Measurements from ENCODE around the gene NDUFA6. TPM values are rescaled to one million over a fixed set of nuclear protein-coding genes. Genes with fewer than 3 reads are reported as not detected.
"Not testable (repeated sequence)": the region's sequence is repeated elsewhere in the genome, so short reads cannot be mapped to it uniquely, and the experiment has no call there.

The NDUFA6 gene
- polyA plus RNA-seq (ENCODE audit: insufficient read length in 3 of 3) = 100 to 1,000 TPM; 102 to 118 (median 103) TPM
- long read RNA-seq, donor 1, transcript NDUFA6-202 (3 exons, 1,256 nt) = major isoform, 234 of 236 reads
- long read RNA-seq, donor 1, partial matches to known transcripts = 0 of 236 reads
- long read RNA-seq, donor 1, other reads (novel, unspliced or antisense) = 0 of 236 reads
- long read RNA-seq, donor 2, transcript NDUFA6-202 (3 exons, 1,256 nt) = major isoform, 240 of 246 reads
- long read RNA-seq, donor 2, transcript NDUFA6-201 (2 exons, 475 nt) = minor isoform, 6 of 246 reads
- long read RNA-seq, donor 2, partial matches to known transcripts = 0 of 246 reads
- long read RNA-seq, donor 2, other reads (novel, unspliced or antisense) = 0 of 246 reads
- long read RNA-seq, donor 3, transcript NDUFA6-202 (3 exons, 1,256 nt) = major isoform, 162 of 170 reads
- long read RNA-seq, donor 3, transcript NDUFA6-201 (2 exons, 475 nt) = minor isoform, 8 of 170 reads
- long read RNA-seq, donor 3, partial matches to known transcripts = 0 of 170 reads
- long read RNA-seq, donor 3, other reads (novel, unspliced or antisense) = 0 of 170 reads
- long read RNA-seq, donor 4, transcript NDUFA6-202 (3 exons, 1,256 nt) = major isoform, 274 of 293 reads
- long read RNA-seq, donor 4, transcript NDUFA6-201 (2 exons, 475 nt) = minor isoform, 14 of 293 reads
- long read RNA-seq, donor 4, partial matches to known transcripts = 5 of 293 reads
- long read RNA-seq, donor 4, other reads (novel, unspliced or antisense) = 0 of 293 reads
- long read RNA-seq, donor 5, transcript NDUFA6-202 (3 exons, 1,256 nt) = major isoform, 160 of 166 reads
- long read RNA-seq, donor 5, transcript NDUFA6-201 (2 exons, 475 nt) = minor isoform, 6 of 166 reads
- long read RNA-seq, donor 5, partial matches to known transcripts = 0 of 166 reads
- long read RNA-seq, donor 5, other reads (novel, unspliced or antisense) = 0 of 166 reads
- long read RNA-seq, donor 6, transcript NDUFA6-202 (3 exons, 1,256 nt) = major isoform, 197 of 211 reads
- long read RNA-seq, donor 6, transcript NDUFA6-201 (2 exons, 475 nt) = minor isoform, 14 of 211 reads
- long read RNA-seq, donor 6, partial matches to known transcripts = 0 of 211 reads
- long read RNA-seq, donor 6, other reads (novel, unspliced or antisense) = 0 of 211 reads
- long read RNA-seq, donor 7, transcript NDUFA6-202 (3 exons, 1,256 nt) = major isoform, 183 of 191 reads
- long read RNA-seq, donor 7, transcript NDUFA6-201 (2 exons, 475 nt) = minor isoform, 8 of 191 reads
- long read RNA-seq, donor 7, partial matches to known transcripts = 0 of 191 reads
- long read RNA-seq, donor 7, other reads (novel, unspliced or antisense) = 0 of 191 reads
- long read RNA-seq, donor 8, transcript NDUFA6-202 (3 exons, 1,256 nt) = major isoform, 61 of 65 reads
- long read RNA-seq, donor 8, partial matches to known transcripts = 0 of 65 reads
- long read RNA-seq, donor 8, other reads (novel, unspliced or antisense) = 0 of 65 reads
- long read RNA-seq, donor 9, transcript NDUFA6-202 (3 exons, 1,256 nt) = major isoform, 233 of 242 reads
- long read RNA-seq, donor 9, transcript NDUFA6-201 (2 exons, 475 nt) = minor isoform, 9 of 242 reads
- long read RNA-seq, donor 9, partial matches to known transcripts = 0 of 242 reads
- long read RNA-seq, donor 9, other reads (novel, unspliced or antisense) = 0 of 242 reads
- long read RNA-seq, donor 10, transcript NDUFA6-202 (3 exons, 1,256 nt) = major isoform, 174 of 185 reads
- long read RNA-seq, donor 10, transcript NDUFA6-201 (2 exons, 475 nt) = minor isoform, 6 of 185 reads
- long read RNA-seq, donor 10, partial matches to known transcripts = 5 of 185 reads
- long read RNA-seq, donor 10, other reads (novel, unspliced or antisense) = 0 of 185 reads
- long read RNA-seq, donor 11, transcript NDUFA6-201 (2 exons, 475 nt) = minor isoform, 5 of 115 reads
- long read RNA-seq, donor 11, transcript NDUFA6-202 (3 exons, 1,256 nt) = major isoform, 110 of 115 reads
- long read RNA-seq, donor 11, partial matches to known transcripts = 0 of 115 reads
- long read RNA-seq, donor 11, other reads (novel, unspliced or antisense) = 0 of 115 reads
- long read RNA-seq, donor 12, transcript NDUFA6-202 (3 exons, 1,256 nt) = major isoform, 231 of 237 reads
- long read RNA-seq, donor 12, transcript NDUFA6-201 (2 exons, 475 nt) = minor isoform, 6 of 237 reads
- long read RNA-seq, donor 12, partial matches to known transcripts = 0 of 237 reads
- long read RNA-seq, donor 12, other reads (novel, unspliced or antisense) = 0 of 237 reads
- long read RNA-seq, donor 13, transcript NDUFA6-202 (3 exons, 1,256 nt) = major isoform, 119 of 125 reads
- long read RNA-seq, donor 13, transcript NDUFA6-201 (2 exons, 475 nt) = minor isoform, 6 of 125 reads
- long read RNA-seq, donor 13, partial matches to known transcripts = 0 of 125 reads
- long read RNA-seq, donor 13, other reads (novel, unspliced or antisense) = 0 of 125 reads
- long read RNA-seq, donor 14, transcript NDUFA6-202 (3 exons, 1,256 nt) = major isoform, 262 of 276 reads
- long read RNA-seq, donor 14, transcript NDUFA6-201 (2 exons, 475 nt) = minor isoform, 14 of 276 reads
- long read RNA-seq, donor 14, partial matches to known transcripts = 0 of 276 reads
- long read RNA-seq, donor 14, other reads (novel, unspliced or antisense) = 0 of 276 reads
- long read RNA-seq, donor 15, transcript NDUFA6-201 (2 exons, 475 nt) = minor isoform, 12 of 316 reads
- long read RNA-seq, donor 15, transcript NDUFA6-202 (3 exons, 1,256 nt) = major isoform, 304 of 316 reads
- long read RNA-seq, donor 15, partial matches to known transcripts = 0 of 316 reads
- long read RNA-seq, donor 15, other reads (novel, unspliced or antisense) = 0 of 316 reads
- long read RNA-seq, donor 16, transcript NDUFA6-202 (3 exons, 1,256 nt) = major isoform, 204 of 217 reads
- long read RNA-seq, donor 16, transcript NDUFA6-201 (2 exons, 475 nt) = minor isoform, 8 of 217 reads
- long read RNA-seq, donor 16, partial matches to known transcripts = 5 of 217 reads
- long read RNA-seq, donor 16, other reads (novel, unspliced or antisense) = 0 of 217 reads

- DNase-seq = peak; percentile 99
Observed at GRCh38 chr22:42090596-42091454, at the start of gene NDUFA6. NDUFA6 (minus strand) TSS chr22:42090772; CDS start chr22:42090744, 28 bp downstream.

- not testable (repeated sequence) for DNase-seq
Observed at GRCh38 chr22:42140153-42140552, 49.6 kb upstream of the NDUFA6 start.

GRCh38 chr22:42139508-42139907 is 48.9 kb upstream of the NDUFA6 start:
- DNase-seq = not testable (repeated sequence)

GRCh38 chr22:42138972-42139371 is 48.4 kb upstream of the NDUFA6 start:
- no peak for DNase-seq

GRCh38 chr22:42138122-42138770 is 47.7 kb upstream of the NDUFA6 start:
- DNase-seq = no peak

GRCh38 chr22:42135688-42136087 is 45.1 kb upstream of the NDUFA6 start:
- not testable (repeated sequence) for DNase-seq

GRCh38 chr22:42134100-42135020 is 43.8 kb upstream of the NDUFA6 start:
- DNase-seq = no peak

- no peak for DNase-seq
Observed at GRCh38 chr22:42132457-42132856, 41.9 kb upstream of the NDUFA6 start.

- DNase-seq = no peak
Observed at GRCh38 chr22:42131562-42131961, 41.0 kb upstream of the NDUFA6 start.

- not testable (repeated sequence) for DNase-seq
Observed at GRCh38 chr22:42130639-42131431, 40.3 kb upstream of the NDUFA6 start, which contains the start of gene CYP2D6. CYP2D6 (minus strand) TSS chr22:42130810; CDS start chr22:42130791, 19 bp downstream.

- not testable (repeated sequence) for DNase-seq
Observed at GRCh38 chr22:42130182-42130581, 39.6 kb upstream of the NDUFA6 start.

GRCh38 chr22:42128776-42129694 is 38.5 kb upstream of the NDUFA6 start:
- not testable (repeated sequence) for DNase-seq

- DNase-seq = not testable (repeated sequence)
Observed at GRCh38 chr22:42128007-42128406, 37.4 kb upstream of the NDUFA6 start.
